HCT116 (cell line): ENCODE results near the gene RNF151. TPM values are rescaled to one million over a fixed set of nuclear protein-coding genes. Genes with fewer than 3 reads are reported as not detected.

ENCODE experiments used
- ATAC-seq: fragments of 200-7000 bp; cut with Tn5 transposase; 2 replicates; pipeline ENCODE4 v1.9.1; 2020; ENCODE audit warnings: mild to moderate bottlenecking, moderate library complexity
- BruUV-seq: library from RNA; stranded (reverse); fragments of 400-500 nt; replicated peaks from 2 replicates; lab custom pipeline; 2021; lab: Mats Ljungman, UMichigan
- CTCF ChIA-PET: fragments of 300-600 bp; sonication (Branson Sonifier 250); formaldehyde crosslinking; loops from one replicate; lab custom pipeline; 2021; ENCODE audit warnings: antibody characterized with exemption; lab: Charles Lee
- POLR2A ChIA-PET: fragments of 300-600, 350-600 bp; sonication (Branson Sonifier 250); formaldehyde crosslinking; loops from one replicate; lab custom pipeline; 2021; ENCODE audit warnings: antibody characterized with exemption; lab: Charles Lee
- RAD21 ChIA-PET, 2 experiments: fragments of 300-600 bp; sonication (Branson Sonifier 250); formaldehyde crosslinking; loops; one replicate each; lab custom pipeline; 2023; ENCODE audit warnings: low total read pairs in 2 of 2; ENCODE audit not compliant: uncharacterized antibody in 2 of 2, unreplicated experiment in 2 of 2, low non-redundant PET in 1 of 2; lab: Charles Lee
- DNase-seq: peaks from one replicate; pipeline ENCODE4 v3.0.0-alpha.2; 2010; ENCODE audit warnings: low read depth, low spot score
- H2AFZ ChIP-seq: fragments of 200-600 bp; shearing (Covaris generic), sonication (generic); 2 replicates; pipeline ENCODE4 v1.6.1; 2017; ENCODE audit warnings: low read depth, mixed run types, mixed read lengths, antibody characterized with exemption, low read length; ENCODE audit not compliant: poor library complexity, severe bottlenecking
- H3K27ac ChIP-seq: 2 replicates; pipeline ENCODE4 v1.5.1; 2012; ENCODE audit warnings: low read depth, low read length
- H3K27me3 ChIP-seq: fragments of 200-600 bp; sonication (generic); 2 replicates; pipeline ENCODE4 v1.6.1; 2016; ENCODE audit warnings: mixed run types, low read length, mixed read lengths; ENCODE audit not compliant: insufficient read depth
- H3K36me3 ChIP-seq, 2 experiments: fragments of 200-500 bp in 1 of 2; fragments of 200-600 bp in 1 of 2; sonication (Bioruptor generic) in 1 of 2; sonication (generic) in 1 of 2; 2 replicates each; pipeline versions ENCODE4 v1.5.1 to v1.6.1; 2014 to 2016; ENCODE audit warnings: low read length in 2 of 2, inconsistent platforms in 1 of 2, mixed read lengths in 1 of 2, mixed run types in 1 of 2; ENCODE audit not compliant: insufficient read depth in 2 of 2, control insufficient read depth in 1 of 2
- H3K4me1 ChIP-seq, 2 experiments: fragments of 200-600 bp in 1 of 2; sonication (generic) in 1 of 2; 2 replicates each; pipeline versions ENCODE4 v1.5.1 to v1.6.1; 2012 to 2017; ENCODE audit warnings: low read length in 2 of 2, inconsistent platforms in 1 of 2, mild to moderate bottlenecking in 1 of 2, mixed read lengths in 1 of 2, mixed run types in 1 of 2, moderate library complexity in 1 of 2; ENCODE audit not compliant: insufficient read depth in 2 of 2, control insufficient read depth in 1 of 2
- H3K4me2 ChIP-seq: fragments of 200-600 bp; sonication (generic); 2 replicates; pipeline ENCODE4 v1.6.1; 2017; ENCODE audit warnings: mixed run types, low read length, mixed read lengths
- H3K4me3 ChIP-seq, 2 experiments: fragments of 200-600 bp in 1 of 2; sonication (generic) in 1 of 2; replicated peaks in 1 of 2; 2 replicates each; pipeline ENCODE4 v1.5.1; 2011 to 2016; ENCODE audit warnings: low read length in 2 of 2, control low read depth in 1 of 2, low read depth in 1 of 2, mild to moderate bottlenecking in 1 of 2, mixed read lengths in 1 of 2, mixed run types in 1 of 2
- H3K79me2 ChIP-seq: fragments of 200-600 bp; sonication (generic); 2 replicates; pipeline ENCODE4 v1.6.1; 2017; ENCODE audit warnings: mild to moderate bottlenecking, mixed run types, low read length, moderate library complexity, mixed read lengths; ENCODE audit not compliant: insufficient read depth
- H3K9ac ChIP-seq: fragments of 200-600 bp; sonication (generic); 2 replicates; pipeline ENCODE4 v1.6.1; 2016; ENCODE audit warnings: low read length, mixed read lengths
- H3K9me2 ChIP-seq: fragments of 200-600 bp; sonication (generic), shearing (Covaris generic); 2 replicates; pipeline ENCODE4 v1.6.1; 2017; ENCODE audit warnings: mixed run types, mild to moderate bottlenecking, moderate library complexity; ENCODE audit not compliant: insufficient read depth
- H3K9me3 ChIP-seq, 2 experiments: fragments of 200-500 bp in 1 of 2; fragments of 200-600 bp in 1 of 2; sonication (Bioruptor generic) in 1 of 2; sonication (generic) in 1 of 2; 2 replicates each; pipeline ENCODE4 v1.6.1; 2014 to 2017; ENCODE audit warnings: low read length in 2 of 2, mixed read lengths in 2 of 2, inconsistent platforms in 1 of 2, low read depth in 1 of 2, mild to moderate bottlenecking in 1 of 2, mixed run types in 1 of 2, moderate library complexity in 1 of 2; ENCODE audit not compliant: control insufficient read depth in 1 of 2, insufficient read depth in 1 of 2
- H4K20me1 ChIP-seq: fragments of 200-600 bp; sonication (generic), shearing (Covaris generic); 2 replicates; pipeline ENCODE4 v1.6.1; 2017; ENCODE audit warnings: mixed run types, mild to moderate bottlenecking, moderate library complexity; ENCODE audit not compliant: insufficient read depth
- EGR1 ChIP-seq: IDR thresholded peaks from 2 replicates; pipeline ENCODE4 v1.6.1; 2012; ENCODE audit warnings: low read depth
- ELF1 ChIP-seq: IDR thresholded peaks from 2 replicates; pipeline ENCODE4 v1.6.1; 2012; ENCODE audit warnings: low read depth, borderline replicate concordance
- EZH2phosphoT487 ChIP-seq: fragments of 200-600 bp; IDR thresholded peaks from 2 replicates; pipeline ENCODE4 v1.6.1; 2018; ENCODE audit warnings: antibody characterized with exemption, borderline replicate concordance
- FOSL1 ChIP-seq: IDR thresholded peaks from 2 replicates; pipeline ENCODE4 v1.6.1; 2012; ENCODE audit warnings: low read depth
- JUND ChIP-seq: IDR thresholded peaks from 2 replicates; pipeline ENCODE4 v1.6.1; 2012
- POLR2AphosphoS5 ChIP-seq: IDR thresholded peaks from 2 replicates; pipeline ENCODE4 v1.6.1; 2011; ENCODE audit warnings: mild to moderate bottlenecking, low read depth, low read length, moderate library complexity
- RAD21 ChIP-seq: IDR thresholded peaks from 2 replicates; pipeline ENCODE4 v1.6.1; 2012; ENCODE audit warnings: low read depth, mild to moderate bottlenecking
- SIN3A ChIP-seq: IDR thresholded peaks from 2 replicates; pipeline ENCODE4 v1.6.1; 2012; ENCODE audit warnings: low read depth
- SP1 ChIP-seq: IDR thresholded peaks from 2 replicates; pipeline ENCODE4 v1.6.1; 2012; ENCODE audit warnings: low read depth
- SRF ChIP-seq: IDR thresholded peaks from 2 replicates; pipeline ENCODE4 v1.6.1; 2012; ENCODE audit warnings: low read depth
- TCF7L2 ChIP-seq: IDR thresholded peaks from 2 replicates; pipeline ENCODE4 v1.7.0; 2011; ENCODE audit warnings: borderline replicate concordance, inconsistent platforms; ENCODE audit not compliant: insufficient read depth, insufficient read length; ENCODE audit errors: extremely low read depth
- YY1 ChIP-seq: IDR thresholded peaks from 2 replicates; pipeline ENCODE4 v1.6.1; 2011; ENCODE audit warnings: low read length, low read depth, moderate library complexity, mild to moderate bottlenecking; ENCODE audit not compliant: insufficient replicate concordance; ENCODE audit errors: extremely low read depth
- ZFX ChIP-seq: fragments of 450-650 bp; IDR thresholded peaks from 2 replicates; pipeline ENCODE4 v1.6.1; 2017
- ZNF274 ChIP-seq: fragments of 200-500 bp; sonication (Bioruptor generic); IDR thresholded peaks from 2 replicates; pipeline ENCODE4 v1.6.1; 2014; ENCODE audit warnings: mild to moderate bottlenecking, low read depth, low read length, inconsistent platforms
- intact Hi-C: fragments of 100-400 bp; cut with micrococcal nuclease; formaldehyde crosslinking; loops from 2 replicates; pipeline ENCODE4 v1.10.0; 2022
- total RNA-seq: library from RNA; stranded (reverse); gene quantifications from one replicate; pipeline ENCODE4 v1.2.1, GENCODE V29; 2021; ENCODE audit not compliant: unreplicated experiment
- TF ChIP-seq, protein P1 (sequence below), 3 experiments: fragments of 200-600 bp in 1 of 3; sonication (generic) in 1 of 3; IDR thresholded peaks in 2 of 3; conservative IDR thresholded peaks in 1 of 3; 2 replicates each; pipeline ENCODE4 v1.5.1; 2012 to 2017; ENCODE audit warnings: low read depth in 2 of 3, low read length in 2 of 3, antibody characterized with exemption in 1 of 3, borderline replicate concordance in 1 of 3, control low read depth in 1 of 3, mild to moderate bottlenecking in 1 of 3, mixed read lengths in 1 of 3, mixed run types in 1 of 3, moderate library complexity in 1 of 3; ENCODE audit not compliant: insufficient read depth in 1 of 3
- TF ChIP-seq, protein P2 (sequence below): IDR thresholded peaks from 2 replicates; pipeline ENCODE4 v1.6.1; 2012
- TF ChIP-seq, protein P3 (sequence below): IDR thresholded peaks from 2 replicates; pipeline ENCODE4 v1.6.1; 2012
- TF ChIP-seq, protein P4 (sequence below): IDR thresholded peaks from 2 replicates; pipeline ENCODE4 v1.6.1; 2012; ENCODE audit warnings: low read depth

RNF151 gene
- total RNA-seq, 1 experiment from 2014 or later, result 0.30 TPM

DNA sequence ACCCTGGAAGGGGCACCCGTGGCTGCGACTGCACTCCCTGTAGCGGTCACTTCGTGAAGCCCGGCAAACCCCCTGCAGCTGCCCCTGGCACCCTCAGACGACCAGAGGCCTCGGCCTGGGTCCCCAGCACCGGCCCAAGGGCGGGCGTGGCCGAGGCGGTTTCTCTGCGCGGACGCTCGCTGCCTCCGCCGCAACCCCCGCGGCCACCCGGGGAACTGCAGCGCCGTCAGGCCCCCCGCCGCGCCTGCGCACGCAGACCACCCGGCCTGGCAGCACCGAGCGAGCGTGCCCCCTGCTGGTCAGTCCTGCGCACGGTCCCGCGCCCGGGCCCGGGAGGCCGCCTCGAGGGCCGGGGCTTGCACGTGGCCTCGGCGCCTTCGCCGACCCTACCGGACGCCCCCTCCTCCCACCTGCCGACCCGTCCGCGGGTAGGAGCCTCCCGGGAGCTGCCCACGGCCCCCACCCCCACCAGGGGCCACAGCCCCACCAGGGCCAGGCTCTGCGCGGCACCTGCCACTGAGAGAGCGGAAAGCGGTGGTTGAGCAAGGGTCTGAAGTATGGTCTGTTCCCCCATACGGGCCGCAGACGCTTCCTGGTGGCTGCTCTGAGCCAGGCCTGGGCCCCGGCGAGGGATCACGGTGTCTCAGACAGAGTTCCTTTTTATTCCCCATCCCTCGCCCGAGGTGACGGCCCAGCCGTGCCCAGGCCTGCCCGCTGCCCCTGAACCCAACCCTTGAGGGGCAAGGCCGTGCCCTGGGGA is 36.9 kb upstream of the RNF151 start:
- BruUV-seq, result no TSS peak
- Histone ChIP-seq H3K36me3 (no peaks in the 10 kb centered on the region), H3K4me1 (peaks cover 12 to 21% of the 10 kb centered on the region in 2 experiments), H3K27ac (peak overlapping the region; percentile 68; the same call in 1 of the 2 replicates), H3K9ac (peak overlapping the region; percentile 64), H3K9me3 (no peaks in the 10 kb centered on the region), H3K79me2 (no peaks in the 10 kb centered on the region), H3K4me2 (peak overlapping the region; percentile 86), H4K20me1 (no peaks in the 10 kb centered on the region), H2AFZ (peak overlapping the region; percentile 54), H3K27me3 (no peaks in the 10 kb centered on the region), H3K9me2 (no peaks in the 10 kb centered on the region), H3K4me3 (peak overlapping the region; percentile 42 to 56)
- ChIA-PET POLR2A (interaction anchor here (0.7 kb wide), 2 partner anchors 16 to 35 kb away, joined by 3 to 4 read pairs; partner anchors contain the start of gene RPS2), RAD21 (interaction anchor here in 1 of 2 experiments (0.8 kb wide), 1 partner anchor 66 kb away, joined by 4 read pairs; no protein-coding TSS in a partner anchor), CTCF (interaction anchor here (0.8 to 1.2 kb wide), 4 partner anchors 20 to 66 kb away, joined by 3 to 5 read pairs (median 3); no protein-coding TSS in a partner anchor)
- DNase-seq (no peak), ATAC-seq (peak; percentile 88)
- intact Hi-C loops, result no loop called here
- TF ChIP-seq FOSL1 (no peak), POLR2AphosphoS5 (peak; percentile 82), ZFX (peak; percentile 65; the same call in 1 of the 2 replicates), EZH2phosphoT487 (no peak), JUND (no peak), TCF7L2 (peak; percentile 32), SRF (no peak), ZNF274 (no peak), EGR1 (peak; percentile 35; the same call in 1 of the 2 replicates), ELF1 (no peak), SP1 (no peak), RAD21 (peak; percentile 82), SIN3A (no peak), YY1 (peak; percentile 28)
- TF ChIP-seq, protein P1, sequence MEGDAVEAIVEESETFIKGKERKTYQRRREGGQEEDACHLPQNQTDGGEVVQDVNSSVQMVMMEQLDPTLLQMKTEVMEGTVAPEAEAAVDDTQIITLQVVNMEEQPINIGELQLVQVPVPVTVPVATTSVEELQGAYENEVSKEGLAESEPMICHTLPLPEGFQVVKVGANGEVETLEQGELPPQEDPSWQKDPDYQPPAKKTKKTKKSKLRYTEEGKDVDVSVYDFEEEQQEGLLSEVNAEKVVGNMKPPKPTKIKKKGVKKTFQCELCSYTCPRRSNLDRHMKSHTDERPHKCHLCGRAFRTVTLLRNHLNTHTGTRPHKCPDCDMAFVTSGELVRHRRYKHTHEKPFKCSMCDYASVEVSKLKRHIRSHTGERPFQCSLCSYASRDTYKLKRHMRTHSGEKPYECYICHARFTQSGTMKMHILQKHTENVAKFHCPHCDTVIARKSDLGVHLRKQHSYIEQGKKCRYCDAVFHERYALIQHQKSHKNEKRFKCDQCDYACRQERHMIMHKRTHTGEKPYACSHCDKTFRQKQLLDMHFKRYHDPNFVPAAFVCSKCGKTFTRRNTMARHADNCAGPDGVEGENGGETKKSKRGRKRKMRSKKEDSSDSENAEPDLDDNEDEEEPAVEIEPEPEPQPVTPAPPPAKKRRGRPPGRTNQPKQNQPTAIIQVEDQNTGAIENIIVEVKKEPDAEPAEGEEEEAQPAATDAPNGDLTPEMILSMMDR (IDR thresholded peaks at IDR 0.05 in 2 of 3, conservative IDR thresholded peaks at IDR 0.05 in 1 of 3; ENCODE audit: borderline replicate concordance in 1 of 3, insufficient read depth in 1 of 3, low read depth in 2 of 3, low read length in 2 of 3), result peak; percentile 78 to 92 (median 82)
- TF ChIP-seq, protein P2, sequence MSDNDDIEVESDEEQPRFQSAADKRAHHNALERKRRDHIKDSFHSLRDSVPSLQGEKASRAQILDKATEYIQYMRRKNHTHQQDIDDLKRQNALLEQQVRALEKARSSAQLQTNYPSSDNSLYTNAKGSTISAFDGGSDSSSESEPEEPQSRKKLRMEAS, result peak; percentile 99
- TF ChIP-seq, protein P3, sequence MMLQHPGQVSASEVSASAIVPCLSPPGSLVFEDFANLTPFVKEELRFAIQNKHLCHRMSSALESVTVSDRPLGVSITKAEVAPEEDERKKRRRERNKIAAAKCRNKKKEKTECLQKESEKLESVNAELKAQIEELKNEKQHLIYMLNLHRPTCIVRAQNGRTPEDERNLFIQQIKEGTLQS, result no peak
- TF ChIP-seq, protein P4, sequence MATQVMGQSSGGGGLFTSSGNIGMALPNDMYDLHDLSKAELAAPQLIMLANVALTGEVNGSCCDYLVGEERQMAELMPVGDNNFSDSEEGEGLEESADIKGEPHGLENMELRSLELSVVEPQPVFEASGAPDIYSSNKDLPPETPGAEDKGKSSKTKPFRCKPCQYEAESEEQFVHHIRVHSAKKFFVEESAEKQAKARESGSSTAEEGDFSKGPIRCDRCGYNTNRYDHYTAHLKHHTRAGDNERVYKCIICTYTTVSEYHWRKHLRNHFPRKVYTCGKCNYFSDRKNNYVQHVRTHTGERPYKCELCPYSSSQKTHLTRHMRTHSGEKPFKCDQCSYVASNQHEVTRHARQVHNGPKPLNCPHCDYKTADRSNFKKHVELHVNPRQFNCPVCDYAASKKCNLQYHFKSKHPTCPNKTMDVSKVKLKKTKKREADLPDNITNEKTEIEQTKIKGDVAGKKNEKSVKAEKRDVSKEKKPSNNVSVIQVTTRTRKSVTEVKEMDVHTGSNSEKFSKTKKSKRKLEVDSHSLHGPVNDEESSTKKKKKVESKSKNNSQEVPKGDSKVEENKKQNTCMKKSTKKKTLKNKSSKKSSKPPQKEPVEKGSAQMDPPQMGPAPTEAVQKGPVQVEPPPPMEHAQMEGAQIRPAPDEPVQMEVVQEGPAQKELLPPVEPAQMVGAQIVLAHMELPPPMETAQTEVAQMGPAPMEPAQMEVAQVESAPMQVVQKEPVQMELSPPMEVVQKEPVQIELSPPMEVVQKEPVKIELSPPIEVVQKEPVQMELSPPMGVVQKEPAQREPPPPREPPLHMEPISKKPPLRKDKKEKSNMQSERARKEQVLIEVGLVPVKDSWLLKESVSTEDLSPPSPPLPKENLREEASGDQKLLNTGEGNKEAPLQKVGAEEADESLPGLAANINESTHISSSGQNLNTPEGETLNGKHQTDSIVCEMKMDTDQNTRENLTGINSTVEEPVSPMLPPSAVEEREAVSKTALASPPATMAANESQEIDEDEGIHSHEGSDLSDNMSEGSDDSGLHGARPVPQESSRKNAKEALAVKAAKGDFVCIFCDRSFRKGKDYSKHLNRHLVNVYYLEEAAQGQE, result no peak
